HepG2 (cell line): Measurements from ENCODE around the gene MORN1. TPM values are rescaled to one million over a fixed set of nuclear protein-coding genes. Genes with fewer than 3 reads are reported as not detected.
A peak's percentile ranks its signal among the peaks of the same experiment; 100 is the strongest.

Source experiments
- ATAC-seq: fragments of 200-7000 bp; cut with Tn5 transposase; 3 replicates; pipeline ENCODE4 v1.9.1; 2020; ENCODE audit warnings: mild to moderate bottlenecking, moderate library complexity
- BruUV-seq: library from RNA; stranded (reverse); fragments of 400-500 nt; replicated peaks from 2 replicates; lab custom pipeline; 2021; lab: Mats Ljungman, UMichigan
- CTCF ChIA-PET: fragments of 300-600 bp; formaldehyde crosslinking; extraction: SDS; loops from one replicate; lab custom pipeline; 2021; ENCODE audit warnings: low total read pairs, inconsistent platforms, low intra/inter-chr PET ratio; lab: Yijun Ruan, JAX
- POLR2A ChIA-PET: fragments of 350-600 bp; sonication (Branson Sonifier 250); formaldehyde crosslinking; loops from one replicate; lab custom pipeline; 2020; ENCODE audit warnings: antibody characterized with exemption, inconsistent platforms; lab: Yijun Ruan, JAX
- DNase-seq: peaks from one replicate; pipeline ENCODE4 v3.0.0-alpha.2; 2015; ENCODE audit warnings: low spot score
- FAIRE-seq: peaks from 3 replicates; lab custom pipeline; 2011; peaks lifted over from hg19 to GRCh38; lab: Jason Lieb, UNC
- H2AFZ ChIP-seq: one replicate; pipeline ENCODE4 v1.6.1; 2011; ENCODE audit warnings: low read length, inconsistent platforms
- H3K27ac ChIP-seq: fragments of 300-600 bp; 3 replicates; pipeline ENCODE4 v1.8.0; 2011; ENCODE audit warnings: mixed run types, mild to moderate bottlenecking, mixed read lengths, low read length, inconsistent platforms; ENCODE audit not compliant: insufficient read depth; ENCODE audit errors: extremely low read length
- H3K27me3 ChIP-seq, 2 experiments: fragments of 200-600 bp in 1 of 2; 2 replicates in 1 of 2; 3 replicates in 1 of 2; pipeline versions ENCODE4 v1.6.0 to v1.8.0; 2011; ENCODE audit warnings: low read length in 2 of 2, mild to moderate bottlenecking in 2 of 2, moderate library complexity in 2 of 2, inconsistent platforms in 1 of 2; ENCODE audit not compliant: insufficient read depth in 2 of 2, control insufficient read depth in 1 of 2
- H3K36me3 ChIP-seq, 2 experiments: fragments of 200-600 bp in 1 of 2; replicated peaks in 1 of 2; 2 replicates in 1 of 2; 3 replicates in 1 of 2; pipeline versions ENCODE4 v1.5.1 to v1.8.0; 2011; ENCODE audit warnings: low read length in 2 of 2, inconsistent platforms in 1 of 2; ENCODE audit not compliant: insufficient read depth in 2 of 2, control insufficient read depth in 1 of 2
- H3K4me1 ChIP-seq: 2 replicates; pipeline ENCODE4 v1.5.1; 2012; ENCODE audit warnings: low read length, inconsistent platforms; ENCODE audit not compliant: insufficient read depth
- H3K4me2 ChIP-seq: 2 replicates; pipeline ENCODE4 v1.6.0; 2011; ENCODE audit warnings: low read depth, low read length, inconsistent platforms
- H3K4me3 ChIP-seq, 3 experiments: fragments of 200-600 bp in 1 of 3; sonication (generic), shearing (Covaris generic) in 1 of 3; replicated peaks in 1 of 3; 2 replicates each; pipeline ENCODE4 v1.5.1; 2011 to 2016; ENCODE audit warnings: low read length in 3 of 3, inconsistent platforms in 2 of 3, low read depth in 2 of 3, mild to moderate bottlenecking in 2 of 3, control low read depth in 1 of 3, mixed read lengths in 1 of 3; ENCODE audit not compliant: insufficient read depth in 1 of 3
- H3K79me2 ChIP-seq: one replicate; pipeline ENCODE4 v1.6.1; 2011; ENCODE audit warnings: low read length, inconsistent platforms; ENCODE audit not compliant: insufficient read depth
- H3K9ac ChIP-seq: 2 replicates; pipeline ENCODE4 v1.6.0; 2011; ENCODE audit warnings: mild to moderate bottlenecking, low read depth, low read length, inconsistent platforms; ENCODE audit not compliant: insufficient read depth
- H3K9me3 ChIP-seq: 2 replicates; pipeline ENCODE4 v1.5.1; 2012; ENCODE audit warnings: mild to moderate bottlenecking, low read length
- H4K20me1 ChIP-seq: 2 replicates; pipeline ENCODE4 v1.6.0; 2011; ENCODE audit warnings: inconsistent platforms, mild to moderate bottlenecking, low read length, moderate library complexity; ENCODE audit not compliant: insufficient read depth
- AGO2 ChIP-seq: fragments of 200-400 bp; formaldehyde crosslinking; optimal IDR thresholded peaks from 2 replicates; pipeline ENCODE3; 2017; ENCODE audit warnings: mild to moderate bottlenecking, low read depth, low read length, moderate library complexity
- RAD21 ChIP-seq: fragments of 450-650 bp; formaldehyde crosslinking; IDR thresholded peaks from 2 replicates; pipeline ENCODE4 v1.5.0; 2020; ENCODE audit warnings: mild to moderate bottlenecking
- RBFOX2 ChIP-seq: fragments of 200-400 bp; formaldehyde crosslinking; IDR thresholded peaks from 2 replicates; pipeline ENCODE4 v1.6.1; 2017; ENCODE audit warnings: low read depth, mild to moderate bottlenecking, low read length
- TAF15 ChIP-seq: fragments of 200-400 bp; formaldehyde crosslinking; IDR thresholded peaks from one replicate; pipeline ENCODE4 v1.6.1; 2018; ENCODE audit warnings: mild to moderate bottlenecking, low read depth, low read length; ENCODE audit not compliant: poor library complexity, severe bottlenecking
- ZFAT ChIP-seq: sonication (generic); formaldehyde crosslinking; conservative IDR thresholded peaks from 2 replicates; pipeline ENCODE4 v1.8.1; 2023; ENCODE audit warnings: missing genetic modification reagents, inconsistent platforms
- ZNF256 ChIP-seq: sonication (generic); formaldehyde crosslinking; conservative IDR thresholded peaks from 2 replicates; pipeline ENCODE4 v1.4.0; 2020; ENCODE audit warnings: missing genetic modification reagents
- ZNF333 ChIP-seq: sonication (generic); formaldehyde crosslinking; IDR thresholded peaks from 2 replicates; pipeline ENCODE4 v1.4.0; 2020; ENCODE audit warnings: mild to moderate bottlenecking, missing genetic modification reagents, borderline replicate concordance
- ZNF510 ChIP-seq: sonication (generic); formaldehyde crosslinking; IDR thresholded peaks from 2 replicates; pipeline ENCODE4 v1.4.0; 2020; ENCODE audit warnings: low read depth, mild to moderate bottlenecking, missing genetic modification reagents
- WGBS: methylation state at CpG from one replicate; pipeline ENCODE4 v1.1.6; 2017; ENCODE audit warnings: low lambda C conversion rate; 5-methylcytosine and 5-hydroxymethylcytosine counted together
- in situ Hi-C: cut with HindIII; loops from 2 replicates; pipeline ENCODE4 v1.10.0; 2017; ENCODE audit warnings: low pct_unique_long_range_greater_than_20kb; ENCODE audit not compliant: extremely low pct_ligation_motif_present
- intact Hi-C: fragments of 100-400 bp; cut with micrococcal nuclease; formaldehyde crosslinking; loops from one replicate; pipeline ENCODE4 v1.10.0; 2022; ENCODE audit not compliant: unreplicated experiment
- polyA plus RNA-seq, 8 experiments: library from polyadenylated mRNA; depleted of rRNA in 3 of 8; stranded (reverse) in 7 of 8; unstranded in 1 of 8; fragments of >200 nt; fragmentation: Illumina TruSeq in 4 of 8; extraction: Trizol in 4 of 8; gene quantifications; 2 replicates each; pipeline versions ENCODE4 v1.2.1 to v1.2.3, GENCODE V29; 2011 to 2016; ENCODE audit warnings: low read depth in 4 of 8, missing spikeins in 1 of 8, mixed read lengths in 1 of 8; ENCODE audit not compliant: insufficient read depth in 1 of 8
- total RNA-seq, 5 experiments: library from RNA; depleted of rRNA; stranded (reverse); fragments of >200 nt; fragmentation: Illumina TruSeq; extraction: Trizol; gene quantifications; 2 replicates each; pipeline ENCODE4 v1.2.3, GENCODE V29; 2016; ENCODE audit warnings: low read depth in 1 of 5
- TF ChIP-seq, protein P1 (sequence below): sonication (generic); formaldehyde crosslinking; IDR thresholded peaks from 2 replicates; pipeline ENCODE4 v1.9.0; 2022; ENCODE audit warnings: low read depth, missing genetic modification reagents

MORN1 gene
- total and polyA plus RNA-seq, 2 of the 13 experiments (the other 11 are each of a cell fraction or from before 2014, with no cell fraction given): 3.1 to 6.5 TPM

GRCh38 chr1:2408456-2408855 lies 17.1 kb upstream of the MORN1 start:
- Histone ChIP-seq H3K4me1 (peaks cover 19% of the 10 kb centered on the region), H3K36me3 (peaks cover 31 to 60% of the 10 kb centered on the region in 2 experiments), H3K27ac (no peak overlapping the region), H4K20me1 (no peaks in the 10 kb centered on the region), H3K4me3 (no peak overlapping the region), H3K79me2 (peaks cover 16% of the 10 kb centered on the region), H3K9ac (no peak overlapping the region), H3K27me3 (no peaks in the 10 kb centered on the region), H3K9me3 (no peaks in the 10 kb centered on the region), H3K4me2 (no peak overlapping the region), H2AFZ (no peak overlapping the region)
- BruUV-seq: no TSS peak
- POLR2A ChIA-PET: interaction anchor here (1.1 kb wide), 1 partner anchor 17 kb away, joined by 5 read pairs; the partner anchor contains the start of genes MORN1 and RER1
- in situ Hi-C loops (no loop called here), intact Hi-C loops (no loop called here)
- CTCF ChIA-PET: no interaction called here
- DNase-seq: no peak
- 100% methylated on average over 9 of the region's 24 CpGs for WGBS
- FAIRE-seq: no peak
- TF ChIP-seq TAF15 (no peak), ZNF510 (CRISPR knock-in tag) (no peak), ZNF256 (CRISPR knock-in tag) (no peak), RAD21 (CRISPR knock-in tag) (no peak), ZFAT (no peak), RBFOX2 (peak; percentile 68), ZNF333 (CRISPR knock-in tag) (no peak), AGO2 (peak; percentile 68)
- TF ChIP-seq, protein P1, sequence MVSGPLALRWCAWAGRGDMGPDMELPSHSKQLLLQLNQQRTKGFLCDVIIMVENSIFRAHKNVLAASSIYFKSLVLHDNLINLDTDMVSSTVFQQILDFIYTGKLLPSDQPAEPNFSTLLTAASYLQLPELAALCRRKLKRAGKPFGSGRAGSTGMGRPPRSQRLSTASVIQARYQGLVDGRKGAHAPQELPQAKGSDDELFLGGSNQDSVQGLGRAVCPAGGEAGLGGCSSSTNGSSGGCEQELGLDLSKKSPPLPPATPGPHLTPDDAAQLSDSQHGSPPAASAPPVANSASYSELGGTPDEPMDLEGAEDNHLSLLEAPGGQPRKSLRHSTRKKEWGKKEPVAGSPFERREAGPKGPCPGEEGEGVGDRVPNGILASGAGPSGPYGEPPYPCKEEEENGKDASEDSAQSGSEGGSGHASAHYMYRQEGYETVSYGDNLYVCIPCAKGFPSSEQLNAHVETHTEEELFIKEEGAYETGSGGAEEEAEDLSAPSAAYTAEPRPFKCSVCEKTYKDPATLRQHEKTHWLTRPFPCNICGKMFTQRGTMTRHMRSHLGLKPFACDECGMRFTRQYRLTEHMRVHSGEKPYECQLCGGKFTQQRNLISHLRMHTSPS (CRISPR knock-in tag): no peak
- no peak for ATAC-seq
